AG20443 (cell line): Measurements from ENCODE around the gene MAPK4.
"Not testable (repeated sequence)": the region's sequence is repeated elsewhere in the genome, so short reads cannot be mapped to it uniquely, and the experiment has no call there.

Experiments used
- DNase-seq: peaks from one replicate; pipeline ENCODE4 v3.0.0; 2012; ENCODE audit warnings: low spot score, mixed read lengths

Gene MAPK4

DNA sequence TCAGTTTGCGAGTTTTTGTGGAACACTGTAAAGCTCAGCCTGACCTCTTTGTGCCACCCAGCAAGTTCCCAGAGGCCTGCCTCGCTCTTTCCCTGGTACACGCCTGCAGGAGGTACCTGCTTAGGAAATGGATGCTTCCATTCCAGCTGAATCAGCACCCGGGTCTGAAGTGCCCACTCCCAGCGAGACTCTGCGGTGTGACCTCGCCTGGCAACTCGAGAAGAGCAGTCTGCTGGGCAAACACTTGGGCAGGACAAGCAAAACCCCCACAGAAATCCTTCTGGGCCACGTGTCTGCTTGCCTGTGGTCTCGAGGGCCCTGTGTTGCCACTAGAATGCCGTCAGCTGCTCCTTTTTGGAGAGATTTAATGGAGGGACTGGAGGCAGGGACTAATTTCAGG is 127.6 kb downstream of the MAPK4 start:
- DNase-seq, result no peak

DNA sequence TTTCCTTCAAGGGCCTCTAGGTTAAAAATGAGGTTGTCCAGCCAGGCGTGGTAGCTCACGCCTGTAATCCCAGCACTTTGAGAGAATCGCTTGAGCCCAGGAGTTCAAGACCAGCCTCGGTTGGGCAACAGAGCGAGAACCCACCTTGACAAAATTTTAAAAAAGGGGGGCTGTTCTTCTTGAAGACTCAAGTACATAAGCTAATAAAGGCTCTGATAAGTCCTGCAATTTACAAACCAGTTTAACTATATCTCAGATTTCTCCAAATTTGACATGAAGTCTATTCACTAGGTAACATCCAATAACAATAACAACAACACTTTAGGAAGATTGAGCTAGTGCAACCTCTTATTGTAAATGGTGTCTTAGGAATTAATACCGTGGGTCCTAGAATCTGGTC is 129.7 kb downstream of the MAPK4 start:
- DNase-seq, result no peak

DNA sequence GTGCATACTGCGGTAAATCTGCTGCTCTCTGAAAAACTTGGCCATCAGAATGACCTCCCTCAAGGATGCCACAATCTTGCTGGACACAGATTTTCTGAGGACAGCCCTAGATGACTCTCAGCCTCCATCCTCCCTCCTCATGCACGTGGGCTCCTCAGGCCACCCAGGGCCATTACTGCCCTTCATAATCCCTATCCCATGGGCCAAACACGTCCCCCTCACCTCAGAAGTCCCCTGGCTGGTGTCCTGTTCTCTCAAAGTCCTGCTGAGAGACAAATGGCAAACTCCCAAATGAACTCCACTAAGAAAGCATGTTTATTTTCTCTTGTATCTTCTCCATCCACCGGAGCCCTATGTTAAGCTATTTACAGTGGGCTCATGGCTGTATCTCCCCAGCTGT is 134.3 kb downstream of the MAPK4 start:
- no peak for DNase-seq

- no peak for DNase-seq
Measured at GRCh38 chr18:50695431-50696176, 135.7 kb downstream of the MAPK4 start.

DNA sequence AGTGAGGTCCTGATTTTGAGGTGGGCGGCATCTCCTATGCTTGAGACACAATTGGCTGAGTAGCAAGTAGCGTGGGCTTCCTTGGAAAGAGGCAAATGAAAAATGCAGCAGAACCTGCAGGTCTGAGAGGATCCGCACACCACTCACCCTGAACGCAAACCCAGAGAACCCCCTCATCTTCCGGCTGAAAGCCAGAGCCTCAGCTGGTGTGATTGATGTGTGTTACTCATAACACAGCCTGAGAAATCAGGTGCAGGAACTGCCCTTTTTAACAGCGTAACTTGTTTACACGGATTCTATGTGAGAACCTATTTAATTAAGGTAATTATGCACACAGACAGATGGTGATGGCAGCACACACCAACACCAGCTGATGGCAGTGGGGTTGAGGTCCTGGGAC is 136.5 kb downstream of the MAPK4 start:
- no peak for DNase-seq

DNA sequence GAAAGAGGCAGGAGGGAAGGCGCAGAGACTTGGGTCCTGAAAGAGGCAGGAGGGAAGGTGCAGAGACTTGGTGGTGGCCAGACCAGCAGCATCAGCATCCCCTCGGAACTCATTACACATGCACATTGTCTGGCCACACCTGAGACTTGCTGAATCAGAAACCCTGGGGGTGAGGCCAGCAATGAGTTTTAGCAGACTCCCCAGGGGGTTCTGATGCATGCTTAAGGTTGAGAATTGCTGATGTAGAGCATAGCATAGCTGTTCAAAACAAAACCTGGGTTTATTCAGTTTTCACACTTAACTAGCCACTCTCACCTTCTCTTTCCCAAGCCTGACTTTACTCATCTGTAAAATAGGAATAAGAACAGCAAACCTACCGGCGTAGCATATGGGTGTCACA is 137.0 kb downstream of the MAPK4 start:
- no peak for DNase-seq

DNA sequence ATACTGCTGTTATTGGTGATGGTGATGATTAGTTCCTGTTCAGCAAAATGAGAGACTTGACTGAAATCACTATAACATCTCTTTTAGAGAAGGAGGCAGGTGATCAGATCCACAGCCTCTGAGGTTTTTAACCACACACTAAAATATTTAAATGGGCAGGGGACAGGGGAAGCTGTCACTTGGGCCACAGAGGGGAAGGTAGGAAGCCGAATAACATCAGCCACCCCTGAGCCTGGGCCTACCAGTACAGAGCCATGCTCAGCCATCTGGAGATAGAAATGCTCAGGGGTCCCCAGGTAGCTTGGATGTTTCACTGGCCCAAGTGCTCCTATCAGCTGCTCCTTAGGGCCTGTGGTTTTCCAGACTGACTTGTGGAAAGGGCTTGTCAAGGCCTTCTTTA is 137.6 kb downstream of the MAPK4 start:
- DNase-seq, result no peak

DNA sequence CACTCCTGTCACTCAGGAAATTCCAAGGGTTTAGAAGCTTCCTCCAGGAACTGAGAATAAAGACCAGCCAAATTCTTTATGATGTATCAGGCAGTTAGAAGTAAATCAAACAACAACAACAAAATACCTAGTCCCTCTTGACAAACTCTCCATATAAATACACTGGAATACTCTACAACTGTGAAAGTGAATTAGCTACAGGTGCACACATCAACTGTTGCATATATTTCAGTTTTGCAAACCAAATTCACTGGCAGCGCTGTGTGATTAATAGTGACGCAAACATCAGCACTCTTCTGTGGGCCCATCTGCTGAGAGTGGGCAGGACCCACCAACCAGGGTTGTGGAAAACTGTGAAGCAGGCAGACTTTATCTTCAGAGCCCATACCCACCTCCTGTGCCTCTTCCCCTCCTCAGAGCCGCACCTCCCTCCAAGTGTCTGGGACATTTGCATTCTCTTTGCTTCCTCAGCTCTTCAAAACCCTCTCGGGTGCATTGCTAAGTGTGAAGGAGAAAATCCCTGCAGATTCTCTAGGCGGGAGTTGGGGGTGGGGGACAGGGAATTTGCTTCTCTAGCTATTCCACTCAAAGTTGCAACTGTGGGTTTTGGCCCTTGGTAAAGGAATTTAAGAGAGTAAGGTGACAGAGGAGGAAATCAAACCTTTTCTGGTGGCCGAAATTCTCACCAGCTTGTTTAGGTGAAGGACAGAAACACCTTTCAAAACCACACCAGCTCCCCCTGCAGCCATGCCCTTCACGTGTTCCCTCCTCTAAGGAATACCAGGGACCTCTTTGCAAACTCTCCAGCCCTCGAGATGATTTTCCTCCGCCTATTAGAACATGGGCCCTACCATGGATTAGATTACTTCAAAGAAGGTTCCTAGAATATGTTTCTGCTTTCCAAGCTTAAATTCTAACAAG is 140.6 kb downstream of the MAPK4 start:
- no peak for DNase-seq

GRCh38 chr18:50704357-50704940 is 144.6 kb downstream of the MAPK4 start:
- no peak for DNase-seq

GRCh38 chr18:50706199-50706598 is 146.3 kb downstream of the MAPK4 start:
- DNase-seq, result no peak

GRCh38 chr18:50706651-50707050 is 146.8 kb downstream of the MAPK4 start:
- DNase-seq, result no peak

DNA sequence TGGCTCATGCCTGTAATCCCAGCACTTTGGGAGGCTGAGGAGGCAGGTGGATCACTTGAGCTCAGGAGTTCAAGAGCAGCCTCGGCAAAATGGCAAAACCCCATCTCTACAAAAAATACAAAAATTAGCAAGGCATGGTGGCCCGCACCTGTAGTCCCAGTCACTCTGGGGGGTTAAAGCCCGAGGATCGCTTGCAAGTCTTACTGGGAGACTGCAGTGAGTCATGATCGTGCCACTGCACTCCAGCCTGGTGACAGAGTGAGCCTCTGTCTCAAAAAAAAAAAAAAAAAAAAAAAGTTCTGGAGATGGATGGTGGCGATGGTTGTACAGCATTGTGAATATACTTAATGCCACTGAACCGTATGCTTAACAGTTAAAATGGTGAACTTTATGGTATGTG is 147.4 kb downstream of the MAPK4 start:
- DNase-seq, result not testable (repeated sequence)

DNA sequence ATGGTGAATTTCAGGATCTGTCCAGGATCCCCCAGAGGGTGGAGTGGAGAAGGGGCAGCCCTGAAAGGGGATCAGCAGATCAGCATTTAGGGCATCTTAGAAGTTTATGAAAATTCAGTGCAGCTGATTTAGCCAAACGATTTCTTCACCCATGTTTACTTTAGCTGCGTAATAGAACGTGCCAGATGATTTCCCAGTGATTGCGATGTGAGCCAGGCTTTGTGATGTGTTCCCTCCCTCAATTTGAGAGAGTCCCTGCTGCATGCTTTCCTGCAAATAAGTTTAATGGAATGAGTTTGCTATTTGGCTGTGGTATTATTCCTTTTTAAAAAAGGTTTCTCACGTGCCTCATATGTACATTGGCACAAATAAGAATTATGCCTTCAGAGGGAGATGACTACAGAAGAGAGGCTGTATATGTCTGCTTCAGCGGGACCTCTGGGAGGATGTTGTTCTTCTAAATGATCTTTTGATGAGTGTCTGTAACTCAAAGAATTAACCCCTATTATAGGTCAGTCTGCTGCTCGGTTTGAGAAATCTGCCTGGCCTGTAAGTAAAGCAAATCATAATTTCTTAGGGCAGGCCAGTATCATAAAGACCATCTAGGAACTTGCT is 148.1 kb downstream of the MAPK4 start:
- no peak for DNase-seq

DNA sequence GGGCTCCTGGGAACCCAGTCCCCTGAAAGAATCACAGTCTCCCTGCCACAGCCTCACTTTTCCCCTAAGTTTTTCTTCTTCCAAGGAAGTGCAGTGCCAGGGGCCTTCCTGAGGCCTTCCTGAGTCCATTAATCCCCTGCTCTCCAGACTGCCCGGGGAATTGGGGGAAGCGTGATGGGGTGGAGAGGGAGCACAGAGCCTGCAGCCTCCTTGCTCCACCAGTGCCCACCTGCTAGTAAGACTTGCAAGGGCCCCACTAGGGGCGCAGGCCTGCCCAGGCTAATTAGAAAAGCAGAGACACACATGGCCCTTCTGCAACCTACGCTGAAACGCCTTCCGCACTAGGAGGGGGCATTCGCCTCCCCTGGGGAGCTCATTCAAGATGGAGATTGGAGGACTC is 149.3 kb downstream of the MAPK4 start:
- no peak for DNase-seq

- no peak for DNase-seq
Measured at GRCh38 chr18:50711386-50711785, 151.5 kb downstream of the MAPK4 start.

DNA sequence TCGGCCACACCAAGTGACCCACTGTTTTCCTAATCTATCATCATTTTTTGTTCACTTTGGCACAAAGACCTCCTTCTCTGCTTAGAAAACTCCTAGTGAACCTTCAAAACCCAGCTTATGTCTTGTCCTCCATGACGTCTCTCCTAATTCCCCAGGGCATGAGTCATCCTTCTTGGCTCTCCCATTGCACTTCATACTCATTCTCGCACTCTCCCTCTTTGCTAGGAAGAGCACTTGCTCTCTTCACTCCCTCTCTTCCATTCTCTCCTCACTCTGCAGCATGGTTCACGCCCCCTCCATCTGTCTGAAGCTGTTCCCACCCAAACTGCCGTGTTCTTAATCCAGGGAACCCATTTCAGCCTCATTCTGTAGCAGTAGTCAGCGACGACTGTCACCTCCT is 156.0 kb downstream of the MAPK4 start:
- no peak for DNase-seq

GRCh38 chr18:50716902-50717301 is 157.0 kb downstream of the MAPK4 start:
- DNase-seq, result no peak

- DNase-seq, result no peak
Measured at GRCh38 chr18:50717563-50717962, 157.7 kb downstream of the MAPK4 start.

GRCh38 chr18:50719471-50720324 is 159.8 kb downstream of the MAPK4 start:
- no peak for DNase-seq

DNA sequence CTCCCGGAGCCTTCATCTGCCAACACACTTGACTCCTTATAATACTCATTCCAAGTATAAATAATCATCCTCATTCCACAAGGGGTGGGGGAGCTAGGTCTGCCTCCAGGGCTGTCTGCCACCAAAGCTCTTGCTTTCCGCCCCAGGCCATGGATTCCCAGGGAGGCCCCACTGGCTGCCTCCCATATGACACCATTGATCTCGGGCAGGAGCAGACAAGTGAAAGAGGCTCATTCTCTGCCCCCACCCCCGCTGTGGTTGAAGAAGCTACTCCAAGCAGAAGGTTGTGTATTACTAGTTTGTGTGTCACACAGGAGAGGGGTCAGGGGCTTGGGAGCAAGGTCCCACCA is 160.4 kb downstream of the MAPK4 start:
- DNase-seq, result no peak

DNA sequence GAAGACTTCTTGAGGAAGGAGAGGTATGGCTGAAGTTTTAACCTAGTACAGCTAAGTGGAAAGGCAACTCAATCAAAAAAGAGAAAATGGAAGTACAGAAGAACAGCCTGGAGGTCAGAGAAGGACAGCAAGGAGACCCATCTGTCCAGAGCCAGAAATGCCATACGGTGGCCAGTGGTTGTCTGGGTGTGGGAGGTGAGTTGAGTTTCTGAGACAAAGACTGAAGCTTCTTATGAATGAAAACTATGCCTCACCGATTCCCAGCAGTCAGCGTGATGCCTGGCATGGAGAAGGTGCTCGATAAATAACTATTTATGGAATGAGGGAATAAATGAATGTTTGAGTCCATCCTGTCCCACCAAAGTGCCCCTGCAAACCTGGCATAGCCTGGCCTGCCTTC is 161.1 kb downstream of the MAPK4 start:
- DNase-seq, result no peak
